Measurements from ENCODE around the gene SKIDA1. TPM values are rescaled to one million over a fixed set of nuclear protein-coding genes. Genes with fewer than 3 reads are reported as not detected.
"Not testable (repeated sequence)": the region's sequence is repeated elsewhere in the genome, so short reads cannot be mapped to it uniquely, and the experiment has no call there.

The SKIDA1 gene
- total RNA-seq (1 to 10 TPM; 1.2 to 1.4 TPM), polyA plus RNA-seq (under 1 TPM; 0.15 to 0.75 TPM)
- long read RNA-seq, donor 1, partial matches to known transcripts, result 1 of 1 reads
- long read RNA-seq, donor 1, other reads (novel, unspliced or antisense), result 0 of 1 reads
- long read RNA-seq, donor 2, result 0 reads

- Histone ChIP-seq H3K27ac (ENCODE audit: low read depth in 1 of 2, low read length in 2 of 2) (peak within 1 kb of the TSS; percentile 93 to 94), H3K9me3 (ENCODE audit: control insufficient read depth, low read length) (no peaks in the 10 kb centered on the region), H3K4me3 (ENCODE audit: low read length in 2 of 2) (peak within 1 kb of the TSS; percentile 61 to 62), H3K4me1 (ENCODE audit: control insufficient read depth in 1 of 2, insufficient read depth in 2 of 2, low read length in 2 of 2) (no peaks in the 10 kb centered on the region), H3K27me3 (ENCODE audit: control insufficient read depth in 1 of 2, insufficient read depth in 2 of 2, low read length in 1 of 2) (no peaks in the 10 kb centered on the region), H3K36me3 (ENCODE audit: control insufficient read depth in 1 of 2, insufficient read depth in 2 of 2, low read length in 1 of 2) (no peaks in the 10 kb centered on the region)
- ATAC-seq (ENCODE audit: low FRiP score) (peak; percentile 91), DNase-seq (peak; percentile 89 to 95)
- intact Hi-C loops (cut with DNase I), result loop anchor here (10.0 kb wide), 2 partner anchors 799 to 1961 kb away; partner anchors contain the start of gene BMI1 (in 1 of the 2)
- WGBS, 2 donors, result 1% methylated on average over 48 to 64 of the region's 64 CpGs
These were observed at the start of gene SKIDA1 for GRCh38 chr10:21525367-21526187. Gene SKIDA1 (minus strand): TSS chr10:21525682. CDS start chr10:21517822, 7,860 bp downstream.

DNA sequence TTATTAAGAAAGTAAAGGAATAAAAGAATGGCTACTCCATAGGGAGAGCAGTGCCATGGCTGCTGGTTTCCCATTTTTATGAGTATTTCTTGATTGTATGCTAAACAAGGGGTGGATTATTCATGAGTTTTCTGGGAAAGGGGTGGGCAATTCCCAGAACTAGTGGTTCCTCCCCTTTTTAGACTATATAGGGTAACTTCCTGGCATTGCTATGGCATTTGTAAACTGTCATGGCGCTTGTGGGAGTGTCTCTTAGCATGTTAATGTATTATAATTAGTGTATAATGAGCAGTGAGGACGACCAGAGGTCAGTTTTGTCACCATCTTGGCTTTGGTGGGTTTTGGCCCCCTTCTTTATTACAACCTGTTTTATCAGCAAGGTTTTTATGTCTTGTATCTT, 49.0 kb upstream of the SKIDA1 start:
- H3K9me3 ChIP-seq (ENCODE audit: control insufficient read depth, low read length); H3K36me3 ChIP-seq (ENCODE audit: control insufficient read depth in 1 of 2, insufficient read depth in 2 of 2, low read length in 1 of 2); intact Hi-C loops (cut with DNase I); H3K4me3 ChIP-seq (ENCODE audit: low read length in 2 of 2); DNase-seq; H3K4me1 ChIP-seq (ENCODE audit: control insufficient read depth in 1 of 2, insufficient read depth in 2 of 2, low read length in 2 of 2); H3K27ac ChIP-seq (ENCODE audit: low read depth in 1 of 2, low read length in 2 of 2); H3K27me3 ChIP-seq (ENCODE audit: control insufficient read depth in 1 of 2, insufficient read depth in 2 of 2, low read length in 1 of 2); ATAC-seq (ENCODE audit: low FRiP score): not testable (repeated sequence)
- 91 to 94% methylated on average over 2 of the region's 2 CpGs for WGBS, 2 donors

GRCh38 chr10:21572578-21572977, 47.1 kb upstream of the SKIDA1 start:
- Histone ChIP-seq H3K27ac (ENCODE audit: low read depth in 1 of 2, low read length in 2 of 2) (no peak overlapping the region), H3K4me3 (ENCODE audit: low read length in 2 of 2) (no peak overlapping the region), H3K36me3 (ENCODE audit: control insufficient read depth in 1 of 2, insufficient read depth in 2 of 2, low read length in 1 of 2) (no peaks in the 10 kb centered on the region), H3K9me3 (ENCODE audit: control insufficient read depth, low read length) (no peaks in the 10 kb centered on the region), H3K4me1 (ENCODE audit: control insufficient read depth in 1 of 2, insufficient read depth in 2 of 2, low read length in 2 of 2) (peaks cover 3% of the 10 kb centered on the region in 2 donors), H3K27me3 (ENCODE audit: control insufficient read depth in 1 of 2, insufficient read depth in 2 of 2, low read length in 1 of 2) (no peaks in the 10 kb centered on the region)
- 2 to 7% methylated on average over 3 of the region's 3 CpGs for WGBS, 2 donors
- intact Hi-C loops (cut with DNase I), result no loop called here
- DNase-seq, result peak in 1 of 2 donors; percentile 63
- peak; percentile 81 for ATAC-seq (ENCODE audit: low FRiP score)

- no peak for DNase-seq
- no peak for ATAC-seq (ENCODE audit: low FRiP score)
- no peaks in the 10 kb centered on the region for H3K9me3 ChIP-seq (ENCODE audit: control insufficient read depth, low read length)
- WGBS, 2 donors, result 70 to 71% methylated on average over 3 of the region's 3 CpGs
- peaks cover 3 to 7% of the 10 kb centered on the region in 2 donors for H3K4me1 ChIP-seq (ENCODE audit: control insufficient read depth in 1 of 2, insufficient read depth in 2 of 2, low read length in 2 of 2)
- H3K36me3 ChIP-seq (ENCODE audit: control insufficient read depth in 1 of 2, insufficient read depth in 2 of 2, low read length in 1 of 2), result peaks cover 0 to 2% of the 10 kb centered on the region in 2 donors
- H3K27ac ChIP-seq (ENCODE audit: low read depth in 1 of 2, low read length in 2 of 2), result no peak overlapping the region
- no peak overlapping the region for H3K4me3 ChIP-seq (ENCODE audit: low read length in 2 of 2)
- intact Hi-C loops (cut with DNase I), result no loop called here
- H3K27me3 ChIP-seq (ENCODE audit: control insufficient read depth in 1 of 2, insufficient read depth in 2 of 2, low read length in 1 of 2), result no peaks in the 10 kb centered on the region
These were observed 45.5 kb upstream of the SKIDA1 start for GRCh38 chr10:21570761-21571521.

DNA sequence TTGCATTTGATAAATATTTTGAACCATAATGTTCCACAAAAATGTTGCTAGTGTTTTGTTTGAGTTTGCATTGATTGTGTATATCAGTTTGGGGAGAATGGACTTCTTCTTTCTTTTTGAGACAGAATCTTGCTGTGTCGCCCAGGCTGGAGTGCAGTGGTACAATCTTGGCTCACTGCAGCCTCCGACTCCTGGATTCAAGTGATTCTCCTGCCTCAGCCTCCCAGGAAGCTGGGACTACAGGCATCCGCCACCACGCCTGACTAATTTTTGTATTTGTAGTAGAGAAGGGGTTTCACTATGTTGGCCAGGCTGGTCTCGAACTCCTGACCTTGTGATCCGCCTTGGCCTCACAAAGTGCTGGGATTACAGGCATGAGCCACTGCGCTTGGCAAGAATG, 33.5 kb upstream of the SKIDA1 start:
- not testable (repeated sequence) for H3K27ac ChIP-seq (ENCODE audit: low read depth in 1 of 2, low read length in 2 of 2); ATAC-seq (ENCODE audit: low FRiP score); H3K27me3 ChIP-seq (ENCODE audit: control insufficient read depth in 1 of 2, insufficient read depth in 2 of 2, low read length in 1 of 2); DNase-seq; H3K4me1 ChIP-seq (ENCODE audit: control insufficient read depth in 1 of 2, insufficient read depth in 2 of 2, low read length in 2 of 2); H3K9me3 ChIP-seq (ENCODE audit: control insufficient read depth, low read length); H3K36me3 ChIP-seq (ENCODE audit: control insufficient read depth in 1 of 2, insufficient read depth in 2 of 2, low read length in 1 of 2); H3K4me3 ChIP-seq (ENCODE audit: low read length in 2 of 2)
- WGBS, 2 donors, result 97 to 98% methylated on average over 7 of the region's 7 CpGs
- intact Hi-C loops (cut with DNase I), result loop anchor here in 1 of 2 donors (10.0 kb wide), 1 partner anchor 166 kb away; no protein-coding TSS in a partner anchor

GRCh38 chr10:21556527-21556926, 31.0 kb upstream of the SKIDA1 start:
- intact Hi-C loops (cut with DNase I), result loop anchor here in 1 of 2 donors (10.0 kb wide), 1 partner anchor 168 kb away; no protein-coding TSS in a partner anchor
- ATAC-seq (ENCODE audit: low FRiP score) (no peak), DNase-seq (no peak)
- no peaks in the 10 kb centered on the region for H3K9me3 ChIP-seq (ENCODE audit: control insufficient read depth, low read length)
- no peak overlapping the region for H3K4me3 ChIP-seq (ENCODE audit: low read length in 2 of 2)
- peaks cover 0 to 4% of the 10 kb centered on the region in 2 donors for H3K4me1 ChIP-seq (ENCODE audit: control insufficient read depth in 1 of 2, insufficient read depth in 2 of 2, low read length in 2 of 2)
- WGBS, 2 donors, result 73 to 76% methylated on average over 8 of the region's 8 CpGs
- H3K27me3 ChIP-seq (ENCODE audit: control insufficient read depth in 1 of 2, insufficient read depth in 2 of 2, low read length in 1 of 2), result no peaks in the 10 kb centered on the region
- peaks cover 0 to 3% of the 10 kb centered on the region in 2 donors for H3K36me3 ChIP-seq (ENCODE audit: control insufficient read depth in 1 of 2, insufficient read depth in 2 of 2, low read length in 1 of 2)
- H3K27ac ChIP-seq (ENCODE audit: low read depth in 1 of 2, low read length in 2 of 2), result no peak overlapping the region

GRCh38 chr10:21552638-21553037, 27.2 kb upstream of the SKIDA1 start:
- intact Hi-C loops (cut with DNase I), result loop anchor here in 1 of 2 donors (10.0 kb wide), 1 partner anchor 172 kb away; no protein-coding TSS in a partner anchor

GRCh38 chr10:21547246-21547645, 21.8 kb upstream of the SKIDA1 start:
- H3K36me3 ChIP-seq (ENCODE audit: control insufficient read depth in 1 of 2, insufficient read depth in 2 of 2, low read length in 1 of 2), result peaks cover 1 to 5% of the 10 kb centered on the region in 2 donors

More at GRCh38 chr10:21552638-21553037, 27.2 kb upstream of the SKIDA1 start:
- DNase-seq, result no peak
- Histone ChIP-seq H3K27ac (ENCODE audit: low read depth in 1 of 2, low read length in 2 of 2) (no peak overlapping the region), H3K4me3 (ENCODE audit: low read length in 2 of 2) (no peak overlapping the region), H3K9me3 (ENCODE audit: control insufficient read depth, low read length) (no peaks in the 10 kb centered on the region), H3K36me3 (ENCODE audit: control insufficient read depth in 1 of 2, insufficient read depth in 2 of 2, low read length in 1 of 2) (peaks cover 0 to 2% of the 10 kb centered on the region in 2 donors), H3K27me3 (ENCODE audit: control insufficient read depth in 1 of 2, insufficient read depth in 2 of 2, low read length in 1 of 2) (no peaks in the 10 kb centered on the region), H3K4me1 (ENCODE audit: control insufficient read depth in 1 of 2, insufficient read depth in 2 of 2, low read length in 2 of 2) (peaks cover 0 to 2% of the 10 kb centered on the region in 2 donors)
- WGBS, 2 donors, result 93 to 95% methylated on average over 8 of the region's 8 CpGs
- no peak for ATAC-seq (ENCODE audit: low FRiP score)

More at GRCh38 chr10:21547246-21547645, 21.8 kb upstream of the SKIDA1 start:
- H3K4me1 ChIP-seq (ENCODE audit: control insufficient read depth in 1 of 2, insufficient read depth in 2 of 2, low read length in 2 of 2), result no peaks in the 10 kb centered on the region
- H3K4me3 ChIP-seq (ENCODE audit: low read length in 2 of 2), result no peak overlapping the region
- no peaks in the 10 kb centered on the region for H3K27me3 ChIP-seq (ENCODE audit: control insufficient read depth in 1 of 2, insufficient read depth in 2 of 2, low read length in 1 of 2)
- H3K9me3 ChIP-seq (ENCODE audit: control insufficient read depth, low read length), result no peaks in the 10 kb centered on the region
- DNase-seq, result no peak
- intact Hi-C loops (cut with DNase I), result no loop called here
- WGBS, 2 donors, result 85 to 91% methylated on average over 6 of the region's 6 CpGs
- ATAC-seq (ENCODE audit: low FRiP score), result no peak
- H3K27ac ChIP-seq (ENCODE audit: low read depth in 1 of 2, low read length in 2 of 2), result no peak overlapping the region

Data from aorta (tissue), 5 donors.